ENCODE measurements around the gene ITGB6.

The ITGB6 gene

GRCh38 chr2:160060297-160060696 is 139.8 kb downstream of the ITGB6 start:
- Histone ChIP-seq H3K9me3 (ENCODE audit: low read length) (no peaks in the 10 kb centered on the region), H3K27ac (ENCODE audit: low read depth, low read length, poor library complexity, severe bottlenecking) (no peak overlapping the region), H3K4me3 (ENCODE audit: low read depth, low read length, poor library complexity, severe bottlenecking) (no peak overlapping the region), H3K4me2 (ENCODE audit: low read length) (no peak overlapping the region), H3K36me3 (ENCODE audit: insufficient read depth, low read length) (no peaks in the 10 kb centered on the region), H3K9ac (ENCODE audit: low read length) (no peak overlapping the region), H3K27me3 (ENCODE audit: insufficient read depth, low read length) (no peaks in the 10 kb centered on the region), H3K9me2 (ENCODE audit: low read depth, low read length) (no peaks in the 10 kb centered on the region), H4K20me1 (ENCODE audit: insufficient read depth, low read length) (no peaks in the 10 kb centered on the region), H2AFZ (ENCODE audit: low read length) (no peak overlapping the region), H3F3A (ENCODE audit: insufficient read depth, low read length) (no peaks in the 10 kb centered on the region), H3K79me2 (ENCODE audit: insufficient read depth, low read length) (no peaks in the 10 kb centered on the region), H3K4me1 (ENCODE audit: insufficient read depth, low read length, severe bottlenecking) (no peaks in the 10 kb centered on the region)
- TF ChIP-seq, protein P1, sequence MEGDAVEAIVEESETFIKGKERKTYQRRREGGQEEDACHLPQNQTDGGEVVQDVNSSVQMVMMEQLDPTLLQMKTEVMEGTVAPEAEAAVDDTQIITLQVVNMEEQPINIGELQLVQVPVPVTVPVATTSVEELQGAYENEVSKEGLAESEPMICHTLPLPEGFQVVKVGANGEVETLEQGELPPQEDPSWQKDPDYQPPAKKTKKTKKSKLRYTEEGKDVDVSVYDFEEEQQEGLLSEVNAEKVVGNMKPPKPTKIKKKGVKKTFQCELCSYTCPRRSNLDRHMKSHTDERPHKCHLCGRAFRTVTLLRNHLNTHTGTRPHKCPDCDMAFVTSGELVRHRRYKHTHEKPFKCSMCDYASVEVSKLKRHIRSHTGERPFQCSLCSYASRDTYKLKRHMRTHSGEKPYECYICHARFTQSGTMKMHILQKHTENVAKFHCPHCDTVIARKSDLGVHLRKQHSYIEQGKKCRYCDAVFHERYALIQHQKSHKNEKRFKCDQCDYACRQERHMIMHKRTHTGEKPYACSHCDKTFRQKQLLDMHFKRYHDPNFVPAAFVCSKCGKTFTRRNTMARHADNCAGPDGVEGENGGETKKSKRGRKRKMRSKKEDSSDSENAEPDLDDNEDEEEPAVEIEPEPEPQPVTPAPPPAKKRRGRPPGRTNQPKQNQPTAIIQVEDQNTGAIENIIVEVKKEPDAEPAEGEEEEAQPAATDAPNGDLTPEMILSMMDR (IDR thresholded peaks at IDR 0.05; ENCODE audit: low read length) = no peak

DNA sequence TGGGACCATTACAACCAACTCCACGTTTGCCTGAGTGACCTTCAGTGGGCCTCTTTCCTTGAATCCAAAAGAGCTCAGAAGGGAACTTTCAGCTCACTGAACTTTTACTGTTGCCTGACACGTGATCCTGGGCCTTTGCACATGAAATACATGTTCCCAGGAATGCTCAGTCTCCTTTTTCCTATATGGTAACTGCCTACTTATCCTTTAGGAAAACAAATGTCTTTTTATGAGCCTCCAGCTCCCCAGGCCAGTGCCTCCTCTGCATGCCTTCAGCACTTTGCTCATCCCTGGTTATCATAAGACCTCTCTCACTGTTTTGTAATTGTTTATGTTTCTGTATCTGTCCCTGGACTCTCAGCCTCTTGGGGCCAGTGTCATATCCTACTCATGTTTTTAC is 142.7 kb downstream of the ITGB6 start:
- H3F3A ChIP-seq (ENCODE audit: insufficient read depth, low read length) = no peaks in the 10 kb centered on the region
- no peak overlapping the region for H3K4me3 ChIP-seq (ENCODE audit: low read depth, low read length, poor library complexity, severe bottlenecking)
- no peaks in the 10 kb centered on the region for H3K27me3 ChIP-seq (ENCODE audit: insufficient read depth, low read length)
- no peaks in the 10 kb centered on the region for H3K4me1 ChIP-seq (ENCODE audit: insufficient read depth, low read length, severe bottlenecking)
- H3K9me2 ChIP-seq (ENCODE audit: low read depth, low read length) = no peaks in the 10 kb centered on the region
- H3K9me3 ChIP-seq (ENCODE audit: low read length) = no peaks in the 10 kb centered on the region
- no peak overlapping the region for H3K4me2 ChIP-seq (ENCODE audit: low read length)
- no peak overlapping the region for H3K27ac ChIP-seq (ENCODE audit: low read depth, low read length, poor library complexity, severe bottlenecking)
- no peaks in the 10 kb centered on the region for H3K79me2 ChIP-seq (ENCODE audit: insufficient read depth, low read length)
- no peak overlapping the region for H3K9ac ChIP-seq (ENCODE audit: low read length)
- TF ChIP-seq, protein P1 (IDR thresholded peaks at IDR 0.05; ENCODE audit: low read length) = no peak
- no peak overlapping the region for H2AFZ ChIP-seq (ENCODE audit: low read length)
- H3K36me3 ChIP-seq (ENCODE audit: insufficient read depth, low read length) = no peaks in the 10 kb centered on the region
- H4K20me1 ChIP-seq (ENCODE audit: insufficient read depth, low read length) = no peaks in the 10 kb centered on the region

GRCh38 chr2:160055726-160056108 is 144.4 kb downstream of the ITGB6 start:
- H3K9ac ChIP-seq (ENCODE audit: low read length) = no peak overlapping the region
- H3K4me1 ChIP-seq (ENCODE audit: insufficient read depth, low read length, severe bottlenecking) = no peaks in the 10 kb centered on the region
- TF ChIP-seq, protein P1 (IDR thresholded peaks at IDR 0.05; ENCODE audit: low read length) = no peak
- TF ChIP-seq EZH2 (IDR thresholded peaks at IDR 0.05; ENCODE audit: borderline replicate concordance, low read length) = no peak
- H3K4me2 ChIP-seq (ENCODE audit: low read length) = no peak overlapping the region
- H3K4me3 ChIP-seq (ENCODE audit: low read depth, low read length, poor library complexity, severe bottlenecking) = no peak overlapping the region
- H3K79me2 ChIP-seq (ENCODE audit: insufficient read depth, low read length) = no peaks in the 10 kb centered on the region
- no peaks in the 10 kb centered on the region for H3F3A ChIP-seq (ENCODE audit: insufficient read depth, low read length)
- no peaks in the 10 kb centered on the region for H3K9me2 ChIP-seq (ENCODE audit: low read depth, low read length)
- no peaks in the 10 kb centered on the region for H4K20me1 ChIP-seq (ENCODE audit: insufficient read depth, low read length)
- H3K36me3 ChIP-seq (ENCODE audit: insufficient read depth, low read length) = no peaks in the 10 kb centered on the region
- no peak overlapping the region for H2AFZ ChIP-seq (ENCODE audit: low read length)
- no peaks in the 10 kb centered on the region for H3K27me3 ChIP-seq (ENCODE audit: insufficient read depth, low read length)
- no peak overlapping the region for H3K27ac ChIP-seq (ENCODE audit: low read depth, low read length, poor library complexity, severe bottlenecking)
- H3K9me3 ChIP-seq (ENCODE audit: low read length) = no peaks in the 10 kb centered on the region

All from OCI-LY1 (cell line).